Activated CD8-positive, alpha-beta memory T cell treated with anti-CD3 and anti-CD28 coated beads for 1 hour (primary cell): ENCODE measurements around the gene ADCY7.

Source experiments
- DNase-seq, 2 donors: peaks; one replicate each; pipeline ENCODE4 v3.0.0-alpha.2; 2020; ENCODE audit warnings: low read depth in 1 of 2; ENCODE audit errors: extremely low read depth in 1 of 2

ADCY7 gene

GRCh38 chr16:50279504-50279865, 13.1 kb downstream of the ADCY7 start:
- DNase-seq: no peak

DNA sequence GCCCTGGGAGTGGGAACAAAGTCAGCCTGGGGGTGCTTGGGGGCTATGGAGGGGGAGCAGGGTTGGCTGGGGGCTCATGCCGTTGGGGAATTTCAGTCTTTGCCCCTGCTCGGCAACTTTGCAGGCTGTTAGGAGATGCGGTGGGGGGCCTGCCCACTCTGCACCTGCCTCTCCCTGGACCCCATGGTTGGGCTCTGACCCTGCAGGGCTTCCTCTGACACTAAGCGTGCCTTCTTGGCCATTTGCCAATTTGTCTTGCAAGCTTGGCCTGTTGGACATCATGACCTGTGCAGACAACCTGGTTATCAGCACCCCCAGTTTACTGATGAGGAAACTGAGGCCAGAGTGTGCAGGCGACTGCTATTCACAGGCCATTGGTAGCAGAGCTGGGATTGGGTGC, 14.6 kb downstream of the ADCY7 start:
- DNase-seq: no peak

GRCh38 chr16:50281391-50282009, 15.1 kb downstream of the ADCY7 start:
- no peak for DNase-seq

- DNase-seq: peak in 1 of 2 donors; percentile 37
Measured at GRCh38 chr16:50282010-50282538, 15.7 kb downstream of the ADCY7 start.

GRCh38 chr16:50282955-50283631, 16.7 kb downstream of the ADCY7 start:
- DNase-seq: no peak

- DNase-seq: no peak
Measured at GRCh38 chr16:50284131-50284911, 18.0 kb downstream of the ADCY7 start.

DNA sequence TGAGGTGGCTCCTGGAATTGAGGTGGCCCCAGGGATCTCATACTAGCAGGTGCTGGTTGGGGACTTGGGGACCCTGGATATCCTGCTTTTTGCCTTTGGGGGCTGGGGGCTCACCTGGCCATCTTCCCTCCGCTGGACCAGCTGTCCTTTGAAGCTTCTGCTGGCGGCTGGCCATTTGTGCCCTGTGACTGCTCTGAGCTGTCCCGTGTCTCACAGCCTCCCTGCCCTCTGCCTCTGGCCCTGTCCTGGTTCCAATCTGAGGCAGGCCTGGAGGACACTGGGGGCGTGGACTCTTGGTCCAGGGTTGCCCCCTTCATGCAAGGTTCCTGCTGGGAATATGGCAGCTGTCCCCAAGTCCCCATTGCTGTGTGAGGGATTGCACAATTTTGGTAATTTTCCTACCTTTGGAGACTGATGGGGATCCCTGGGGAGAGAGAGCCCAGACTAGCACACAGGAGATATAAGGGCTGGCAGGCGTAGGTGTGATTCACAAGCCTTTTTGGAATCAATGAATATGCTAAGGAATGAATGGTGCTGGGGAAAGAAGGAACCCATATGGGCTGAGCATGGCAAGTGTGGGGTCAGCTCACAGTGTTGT, 19.2 kb downstream of the ADCY7 start:
- no peak for DNase-seq

DNA sequence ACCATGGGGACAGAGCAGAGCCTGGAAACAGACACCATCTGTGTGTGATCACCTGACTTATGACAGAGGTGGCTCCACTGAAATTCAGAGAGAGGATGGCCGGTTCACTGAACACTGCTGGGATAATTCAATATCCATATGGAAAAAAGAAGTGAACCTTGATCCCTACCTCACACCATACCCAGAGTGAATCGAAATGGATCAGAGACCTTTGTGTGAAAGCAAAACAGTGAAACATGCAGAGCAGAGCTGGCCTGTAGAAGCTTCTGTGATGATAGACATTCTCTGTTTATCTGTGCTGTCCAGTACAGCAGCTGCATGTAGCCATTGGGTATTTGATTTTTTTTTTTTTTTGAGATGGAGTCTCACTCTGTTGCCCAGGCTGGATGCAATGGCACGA, 20.3 kb downstream of the ADCY7 start:
- no peak for DNase-seq

DNA sequence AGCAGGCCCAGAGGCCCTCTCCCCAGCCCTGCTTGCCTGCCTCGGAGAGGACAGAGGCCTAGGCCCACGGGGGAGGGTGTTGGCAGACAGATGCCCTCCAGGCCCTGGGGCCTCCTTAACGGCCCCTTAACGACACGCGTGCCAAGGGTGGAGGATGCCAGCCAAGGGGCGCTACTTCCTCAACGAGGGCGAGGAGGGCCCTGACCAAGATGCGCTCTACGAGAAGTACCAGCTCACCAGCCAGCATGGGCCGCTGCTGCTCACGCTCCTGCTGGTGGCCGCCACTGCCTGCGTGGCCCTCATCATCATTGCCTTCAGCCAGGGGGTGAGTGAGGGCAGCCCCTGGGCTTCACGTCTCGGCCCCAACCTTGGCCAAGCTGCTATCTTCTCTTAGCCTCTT, 21.7 kb downstream of the ADCY7 start:
- no peak for DNase-seq

DNA sequence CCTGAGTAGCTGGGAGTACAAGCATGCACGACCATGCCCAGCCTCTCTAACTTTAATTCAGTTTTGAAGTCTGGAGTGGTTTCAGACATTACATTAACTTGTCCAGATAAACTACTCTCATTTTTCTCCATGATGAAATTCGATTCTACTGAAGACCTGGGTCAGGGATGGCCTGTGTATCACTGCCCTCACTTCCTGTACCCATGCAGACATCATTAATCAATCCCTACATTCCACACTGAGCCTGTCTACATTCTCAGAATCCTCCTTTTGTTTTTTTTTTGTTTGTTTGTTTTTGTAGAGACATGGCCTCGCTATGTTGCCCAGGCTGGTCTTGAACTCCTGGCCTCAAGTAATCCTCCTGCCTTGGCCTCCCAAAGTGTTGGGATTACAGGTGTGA, 22.6 kb downstream of the ADCY7 start:
- no peak for DNase-seq

DNA sequence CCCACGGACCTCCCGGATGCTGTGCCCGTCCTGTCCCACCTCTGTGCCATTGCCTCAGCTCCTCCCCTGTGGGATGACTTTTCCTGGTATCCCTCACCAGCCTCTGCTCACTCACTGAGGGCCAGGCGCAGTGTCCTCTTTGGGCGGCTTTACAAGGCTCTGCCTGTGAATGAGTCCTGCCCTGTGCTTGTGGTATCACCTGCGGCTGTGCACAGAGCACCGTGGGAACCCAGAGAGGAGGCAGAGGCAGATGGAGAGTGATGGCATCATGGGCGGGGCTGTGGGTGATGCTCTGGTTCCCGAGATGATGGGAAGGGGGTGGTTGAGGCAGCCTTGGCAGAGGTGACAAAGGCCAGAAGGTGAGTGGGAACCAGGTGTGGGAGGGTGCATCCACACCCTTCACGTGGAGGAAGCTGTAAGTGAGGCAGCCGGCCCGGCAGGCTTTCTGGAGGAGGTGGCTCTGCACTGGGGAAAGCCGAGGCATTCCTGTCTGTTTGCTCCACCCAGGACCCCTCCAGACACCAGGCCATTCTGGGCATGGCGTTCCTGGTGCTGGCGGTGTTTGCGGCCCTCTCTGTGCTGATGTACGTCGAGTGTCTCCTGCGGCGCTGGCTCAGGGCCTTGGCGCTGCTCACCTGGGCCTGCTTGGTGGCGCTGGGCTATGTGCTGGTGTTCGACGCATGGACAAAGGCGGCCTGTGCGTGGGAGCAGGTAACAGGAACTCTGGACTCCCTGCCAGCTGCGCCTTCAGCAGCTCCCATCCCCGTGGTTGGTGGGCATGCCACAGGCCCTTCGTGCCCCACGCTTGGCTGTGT, 23.8 kb downstream of the ADCY7 start:
- DNase-seq: no peak

GRCh38 chr16:50290856-50291255, 24.5 kb downstream of the ADCY7 start:
- DNase-seq: no peak

DNA sequence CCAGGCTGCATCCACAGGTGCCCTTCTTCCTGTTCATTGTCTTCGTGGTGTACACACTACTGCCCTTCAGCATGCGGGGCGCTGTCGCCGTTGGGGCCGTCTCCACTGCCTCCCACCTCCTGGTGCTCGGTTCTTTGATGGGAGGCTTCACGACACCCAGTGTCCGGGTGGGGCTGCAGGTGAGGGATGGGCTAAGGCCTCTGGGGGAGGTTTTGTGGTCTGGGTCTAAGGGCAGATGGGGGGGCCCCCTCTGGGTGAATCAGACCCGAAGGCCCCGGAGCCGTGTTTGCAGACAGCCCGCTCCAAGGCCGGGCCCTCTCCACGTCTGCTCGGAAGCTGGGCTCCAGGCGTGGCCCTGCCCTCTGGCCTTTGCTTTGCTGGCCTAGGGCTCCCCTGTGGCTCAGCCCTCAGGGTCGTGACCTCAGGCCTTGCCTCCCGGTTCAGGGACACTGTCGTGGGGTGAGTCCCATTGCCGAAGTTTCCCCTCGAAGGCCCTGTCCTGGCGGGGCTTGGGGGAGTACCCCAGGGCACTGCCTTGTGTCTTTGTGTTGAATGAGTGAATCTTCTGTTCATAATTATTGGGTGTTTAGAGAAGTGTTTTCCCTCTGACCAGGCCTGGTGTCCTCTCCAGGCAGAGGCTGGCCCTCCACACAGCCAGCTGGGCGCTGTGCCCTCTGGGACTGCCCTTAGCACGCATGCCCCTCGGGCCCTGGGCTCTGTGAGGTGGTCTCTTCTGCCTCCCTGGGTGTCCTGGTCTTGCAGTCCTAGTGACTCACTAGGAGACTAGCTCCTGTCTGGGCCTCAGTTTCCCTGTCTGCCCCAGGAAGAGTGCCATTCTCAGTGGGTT, 25.6 kb downstream of the ADCY7 start:
- DNase-seq: no peak

GRCh38 chr16:50292566-50292948, 26.2 kb downstream of the ADCY7 start:
- no peak for DNase-seq

DNA sequence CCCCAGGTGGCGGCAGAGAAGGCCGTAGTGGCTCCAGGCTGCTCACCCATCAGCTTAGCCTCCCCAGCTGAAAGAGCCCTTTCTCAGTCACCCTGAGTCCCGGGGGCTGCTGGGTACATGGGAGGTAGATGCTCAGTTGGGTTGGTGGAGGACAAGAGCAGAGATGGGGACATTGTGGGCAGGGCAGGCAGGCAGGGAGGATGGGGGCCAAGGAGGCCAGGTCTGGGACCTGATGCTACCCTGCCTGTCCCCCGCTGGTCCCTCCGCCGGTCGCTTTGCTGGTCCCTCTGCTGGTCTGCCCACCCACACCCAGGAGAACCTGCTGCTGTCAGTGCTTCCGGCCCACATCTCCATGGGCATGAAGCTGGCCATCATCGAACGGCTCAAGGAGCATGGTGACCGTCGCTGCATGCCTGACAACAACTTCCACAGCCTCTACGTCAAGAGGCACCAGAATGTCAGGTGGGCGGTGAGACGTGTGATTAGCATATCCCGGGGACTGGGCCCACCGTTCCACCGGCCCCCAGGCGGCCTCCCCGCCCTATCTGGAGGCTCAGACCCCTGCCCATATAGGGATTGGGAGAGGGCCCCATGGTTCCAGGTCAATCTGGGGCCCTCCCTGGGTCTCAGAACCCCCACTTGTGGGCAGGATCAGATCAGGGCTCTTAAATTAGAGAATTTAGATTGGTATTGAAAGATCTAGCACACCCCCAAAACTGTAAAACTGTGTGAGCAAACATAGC, 26.9 kb downstream of the ADCY7 start:
- DNase-seq: no peak

DNA sequence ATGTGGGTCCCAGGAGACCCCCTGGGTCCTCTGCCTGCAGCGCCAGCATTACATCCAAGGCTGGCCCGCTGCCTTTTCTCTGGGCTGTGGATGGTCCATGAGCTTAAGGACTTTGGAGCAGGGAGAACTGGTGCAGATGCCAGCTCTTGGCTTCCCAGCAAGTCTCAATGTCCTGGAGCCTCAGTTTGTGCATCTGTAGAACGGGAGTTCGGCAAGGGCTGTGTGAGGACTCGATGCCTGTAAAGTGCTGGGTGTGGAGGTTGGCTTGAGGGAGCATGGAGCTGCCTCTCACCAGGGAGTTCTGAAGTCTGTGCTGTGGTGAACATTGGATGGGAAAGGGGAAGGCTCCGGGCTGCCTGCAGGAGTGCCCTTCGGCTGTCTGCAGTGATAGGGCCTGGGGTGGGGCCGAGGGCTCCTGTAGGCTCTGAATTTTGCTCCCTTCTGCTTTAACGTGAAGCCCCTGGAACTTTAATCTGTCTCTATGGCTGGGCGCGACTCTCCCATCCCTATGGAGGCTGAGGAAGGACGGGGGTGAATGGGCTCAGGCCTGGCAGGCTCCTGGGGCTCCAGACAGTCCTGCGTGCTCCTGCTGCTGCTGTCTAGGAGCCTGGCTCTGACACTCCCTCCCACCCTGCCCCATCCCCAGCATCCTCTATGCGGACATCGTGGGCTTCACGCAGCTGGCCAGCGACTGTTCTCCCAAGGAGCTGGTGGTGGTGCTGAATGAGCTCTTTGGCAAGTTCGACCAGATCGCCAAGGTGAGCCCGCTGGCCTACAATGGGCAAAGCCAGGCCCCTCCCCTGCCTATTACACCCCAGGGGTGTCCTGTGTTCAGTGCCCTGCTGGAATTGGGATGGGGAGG, 27.9 kb downstream of the ADCY7 start:
- DNase-seq: no peak

DNA sequence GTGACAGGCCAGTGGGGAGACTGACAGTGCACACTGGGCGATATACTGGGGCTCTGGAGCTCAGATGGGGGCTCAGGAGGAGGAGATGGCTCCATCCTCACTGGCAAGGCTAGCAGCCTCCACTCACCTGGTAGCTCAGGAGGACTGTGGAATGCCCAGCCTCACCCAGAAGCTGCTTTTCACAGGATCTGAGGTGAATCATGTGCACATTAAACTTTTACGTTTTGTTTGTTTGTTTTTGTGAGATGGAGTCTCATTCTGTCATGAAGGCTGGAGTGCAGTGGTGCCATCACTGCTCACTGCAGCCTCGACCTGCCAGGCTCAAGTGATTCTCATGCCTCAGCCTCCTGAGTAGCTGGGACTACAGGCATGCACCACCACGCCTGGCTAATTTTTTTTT, 28.6 kb downstream of the ADCY7 start:
- DNase-seq: no peak

GRCh38 chr16:50295541-50296132, 29.3 kb downstream of the ADCY7 start:
- DNase-seq: no peak
